Skeletal muscle satellite cell (primary cell): ENCODE data around the gene SLC25A44.
A peak's percentile ranks its signal among the peaks of the same experiment; 100 is the strongest.

Source experiments
- H3K27me3 ChIP-seq: 2 replicates; pipeline ENCODE4 v1.7.0; 2013; ENCODE audit warnings: low read length; ENCODE audit not compliant: control insufficient read depth, insufficient read depth
- H3K36me3 ChIP-seq: 2 replicates; pipeline ENCODE4 v1.7.0; 2013; ENCODE audit warnings: mild to moderate bottlenecking, control low read depth, low read length; ENCODE audit not compliant: insufficient read depth
- H3K4me1 ChIP-seq: 2 replicates; pipeline ENCODE4 v1.7.0; 2013; ENCODE audit warnings: low read length; ENCODE audit not compliant: control insufficient read depth, insufficient read depth
- H3K4me2 ChIP-seq: 2 replicates; pipeline ENCODE4 v1.7.0; 2013; ENCODE audit warnings: mild to moderate bottlenecking, low read length
- H3K4me3 ChIP-seq: 2 replicates; pipeline ENCODE4 v1.7.0; 2013; ENCODE audit warnings: low read length
- H3K9ac ChIP-seq: 2 replicates; pipeline ENCODE4 v1.7.0; 2013; ENCODE audit warnings: mild to moderate bottlenecking, low read depth, low read length, moderate library complexity
- H3K9me3 ChIP-seq: replicated peaks from 2 replicates; pipeline ENCODE4 v1.7.0; 2013; ENCODE audit warnings: mild to moderate bottlenecking, control low read depth, low read length

SLC25A44 gene

GRCh38 chr1:156153362-156153761 is 40.5 kb upstream of the SLC25A44 start, which contains the start of gene SEMA4A:
SEMA4A (plus strand) TSS chr1:156153585; CDS start chr1:156154579, 994 bp downstream.
- H3K4me2 ChIP-seq, result no peak within 1 kb of the TSS
- H3K4me3 ChIP-seq, result no peak within 1 kb of the TSS
- peaks cover 6% of the 10 kb centered on the region for H3K27me3 ChIP-seq
- peaks cover 20% of the 10 kb centered on the region for H3K4me1 ChIP-seq
- no peaks in the 10 kb centered on the region for H3K9me3 ChIP-seq
- no peaks in the 10 kb centered on the region for H3K36me3 ChIP-seq
- no peak within 1 kb of the TSS for H3K9ac ChIP-seq

GRCh38 chr1:156154317-156154749 is 39.6 kb upstream of the SLC25A44 start:
- Histone ChIP-seq H3K4me3 (no peak overlapping the region), H3K9me3 (no peaks in the 10 kb centered on the region), H3K27me3 (peaks cover 6% of the 10 kb centered on the region), H3K4me1 (peaks cover 20% of the 10 kb centered on the region), H3K4me2 (no peak overlapping the region), H3K36me3 (no peaks in the 10 kb centered on the region), H3K9ac (no peak overlapping the region)

GRCh38 chr1:156155756-156156510 is 38.0 kb upstream of the SLC25A44 start:
- no peaks in the 10 kb centered on the region for H3K36me3 ChIP-seq
- peaks cover 22% of the 10 kb centered on the region for H3K4me1 ChIP-seq
- peaks cover 6% of the 10 kb centered on the region for H3K27me3 ChIP-seq
- H3K4me2 ChIP-seq, result no peak overlapping the region
- no peak overlapping the region for H3K4me3 ChIP-seq
- no peak overlapping the region for H3K9ac ChIP-seq
- no peaks in the 10 kb centered on the region for H3K9me3 ChIP-seq

GRCh38 chr1:156157506-156157905 is 36.4 kb upstream of the SLC25A44 start:
- Histone ChIP-seq H3K9me3 (no peaks in the 10 kb centered on the region), H3K27me3 (peaks cover 6% of the 10 kb centered on the region), H3K9ac (no peak overlapping the region), H3K4me1 (peaks cover 17% of the 10 kb centered on the region), H3K36me3 (no peaks in the 10 kb centered on the region), H3K4me3 (no peak overlapping the region), H3K4me2 (no peak overlapping the region)

GRCh38 chr1:156157966-156158365 is 35.9 kb upstream of the SLC25A44 start:
- H3K36me3 ChIP-seq, result no peaks in the 10 kb centered on the region
- peaks cover 6% of the 10 kb centered on the region for H3K27me3 ChIP-seq
- H3K4me2 ChIP-seq, result no peak overlapping the region
- H3K4me1 ChIP-seq, result peaks cover 14% of the 10 kb centered on the region
- H3K9ac ChIP-seq, result no peak overlapping the region
- H3K9me3 ChIP-seq, result no peaks in the 10 kb centered on the region
- no peak overlapping the region for H3K4me3 ChIP-seq

- Histone ChIP-seq H3K9me3 (no peaks in the 10 kb centered on the region), H3K4me3 (peak overlapping the region; percentile 47), H3K27me3 (peaks cover 2% of the 10 kb centered on the region), H3K4me1 (peaks cover 14% of the 10 kb centered on the region), H3K36me3 (no peaks in the 10 kb centered on the region), H3K9ac (no peak overlapping the region), H3K4me2 (peak overlapping the region; percentile 75)
Measured at GRCh38 chr1:156160000-156160742, 33.7 kb upstream of the SLC25A44 start.

GRCh38 chr1:156160743-156161171 is 33.1 kb upstream of the SLC25A44 start:
- H3K9ac ChIP-seq, result peak overlapping the region; percentile 6
- peak overlapping the region; percentile 47 for H3K4me3 ChIP-seq

GRCh38 chr1:156162430-156163037 is 31.4 kb upstream of the SLC25A44 start:
- Histone ChIP-seq H3K36me3 (no peaks in the 10 kb centered on the region), H3K4me2 (no peak overlapping the region), H3K9ac (no peak overlapping the region), H3K4me3 (no peak overlapping the region), H3K4me1 (peaks cover 14% of the 10 kb centered on the region), H3K27me3 (no peaks in the 10 kb centered on the region), H3K9me3 (no peaks in the 10 kb centered on the region)

More at GRCh38 chr1:156160743-156161171, 33.1 kb upstream of the SLC25A44 start:
- H3K27me3 ChIP-seq, result no peaks in the 10 kb centered on the region
- peak overlapping the region; percentile 75 for H3K4me2 ChIP-seq
- H3K9me3 ChIP-seq, result no peaks in the 10 kb centered on the region
- peaks cover 14% of the 10 kb centered on the region for H3K4me1 ChIP-seq
- H3K36me3 ChIP-seq, result no peaks in the 10 kb centered on the region

- peaks cover 14% of the 10 kb centered on the region for H3K4me1 ChIP-seq
- H3K4me2 ChIP-seq, result no peak overlapping the region
- no peaks in the 10 kb centered on the region for H3K36me3 ChIP-seq
- H3K9ac ChIP-seq, result no peak overlapping the region
- H3K9me3 ChIP-seq, result no peaks in the 10 kb centered on the region
- H3K4me3 ChIP-seq, result no peak overlapping the region
- H3K27me3 ChIP-seq, result no peaks in the 10 kb centered on the region
Measured at GRCh38 chr1:156163712-156164111, 30.2 kb upstream of the SLC25A44 start.

GRCh38 chr1:156164125-156164831 is 29.6 kb upstream of the SLC25A44 start:
- Histone ChIP-seq H3K4me3 (no peak overlapping the region), H3K9ac (no peak overlapping the region), H3K4me2 (no peak overlapping the region), H3K9me3 (no peaks in the 10 kb centered on the region), H3K4me1 (peaks cover 14% of the 10 kb centered on the region), H3K27me3 (peaks cover 3% of the 10 kb centered on the region), H3K36me3 (no peaks in the 10 kb centered on the region)

- no peak overlapping the region for H3K4me2 ChIP-seq
- no peak overlapping the region for H3K9ac ChIP-seq
- H3K4me3 ChIP-seq, result no peak overlapping the region
- peaks cover 3% of the 10 kb centered on the region for H3K27me3 ChIP-seq
- H3K4me1 ChIP-seq, result peaks cover 14% of the 10 kb centered on the region
- no peaks in the 10 kb centered on the region for H3K9me3 ChIP-seq
- no peaks in the 10 kb centered on the region for H3K36me3 ChIP-seq
Measured at GRCh38 chr1:156165083-156165482, 28.8 kb upstream of the SLC25A44 start.
